ENCODE measurements around the gene C4orf54. TPM values are rescaled to one million over a fixed set of nuclear protein-coding genes. Genes with fewer than 3 reads are reported as not detected.

The C4orf54 gene
- not detected in 5 replicates for total RNA-seq (2022; extraction: Qiagen RNA extraction; ENCODE audit: low read depth)

GRCh38 chr4:99657798-99658197 is at the start of gene C4orf54:
Gene C4orf54, minus strand, starts transcription at chr4:99657828. Its CDS starts 3,180 bp downstream, at chr4:99654648.

Other genes starting within 250 kb of the C4orf54 start
- not detected in 5 replicates for gene ADH7, start 222.5 kb downstream of the C4orf54 start, total RNA-seq (2022; extraction: Qiagen RNA extraction; ENCODE audit: low read depth)
- gene C4orf17, start 146.8 kb downstream of the C4orf54 start, total RNA-seq (2022; extraction: Qiagen RNA extraction; ENCODE audit: low read depth) = not detected in 5 replicates
- 3.6 to 5.6 TPM (median 4.1 TPM) in 5 replicates for gene TRMT10A, start 93.8 kb downstream of the C4orf54 start, total RNA-seq (2022; extraction: Qiagen RNA extraction; ENCODE audit: low read depth)
- gene MTTP, start 83.0 kb downstream of the C4orf54 start, total RNA-seq (2022; extraction: Qiagen RNA extraction; ENCODE audit: low read depth) = 0.22 TPM in 1 of 5 replicates, not detected in the others
- gene DAPP1, start 159.0 kb upstream of the C4orf54 start, total RNA-seq (2022; extraction: Qiagen RNA extraction; ENCODE audit: low read depth) = not detected in 5 replicates
- gene LAMTOR3, start 236.6 kb upstream of the C4orf54 start, total RNA-seq (2022; extraction: Qiagen RNA extraction; ENCODE audit: low read depth) = 20.7 to 26.4 TPM (median 25.9 TPM) in 5 replicates

Measured in A549 treated with RU486 at 1 μM for 4 hours (cell line).